ENCODE results near the gene FBXO17. TPM values are rescaled to one million over a fixed set of nuclear protein-coding genes. Genes with fewer than 3 reads are reported as not detected.
"Not testable (repeated sequence)": the region's sequence is repeated elsewhere in the genome, so short reads cannot be mapped to it uniquely, and the experiment has no call there.

Gene FBXO17
- total RNA-seq, 1 donor from 2014 or later, result 13.3 TPM

GRCh38 chr19:38970664-38971532, 4.6 kb downstream of the FBXO17 start:
- Histone ChIP-seq H3K36me3 (no peaks in the 10 kb centered on the region), H3K4me1 (peaks cover 3% of the 10 kb centered on the region), H3K9me3 (no peaks in the 10 kb centered on the region), H3K4me3 (no peak overlapping the region), H3K27me3 (no peaks in the 10 kb centered on the region), H3K27ac (no peak overlapping the region)
- TF ChIP-seq, protein P1, sequence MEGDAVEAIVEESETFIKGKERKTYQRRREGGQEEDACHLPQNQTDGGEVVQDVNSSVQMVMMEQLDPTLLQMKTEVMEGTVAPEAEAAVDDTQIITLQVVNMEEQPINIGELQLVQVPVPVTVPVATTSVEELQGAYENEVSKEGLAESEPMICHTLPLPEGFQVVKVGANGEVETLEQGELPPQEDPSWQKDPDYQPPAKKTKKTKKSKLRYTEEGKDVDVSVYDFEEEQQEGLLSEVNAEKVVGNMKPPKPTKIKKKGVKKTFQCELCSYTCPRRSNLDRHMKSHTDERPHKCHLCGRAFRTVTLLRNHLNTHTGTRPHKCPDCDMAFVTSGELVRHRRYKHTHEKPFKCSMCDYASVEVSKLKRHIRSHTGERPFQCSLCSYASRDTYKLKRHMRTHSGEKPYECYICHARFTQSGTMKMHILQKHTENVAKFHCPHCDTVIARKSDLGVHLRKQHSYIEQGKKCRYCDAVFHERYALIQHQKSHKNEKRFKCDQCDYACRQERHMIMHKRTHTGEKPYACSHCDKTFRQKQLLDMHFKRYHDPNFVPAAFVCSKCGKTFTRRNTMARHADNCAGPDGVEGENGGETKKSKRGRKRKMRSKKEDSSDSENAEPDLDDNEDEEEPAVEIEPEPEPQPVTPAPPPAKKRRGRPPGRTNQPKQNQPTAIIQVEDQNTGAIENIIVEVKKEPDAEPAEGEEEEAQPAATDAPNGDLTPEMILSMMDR (IDR thresholded peaks at IDR 0.05), result no peak
- DNase-seq, result no peak
- no peak for ATAC-seq
- intact Hi-C loops (cut with DNase I), result no loop called here

GRCh38 chr19:38966149-38966548, 9.4 kb downstream of the FBXO17 start:
- intact Hi-C loops (cut with DNase I); H3K27ac ChIP-seq; H3K4me3 ChIP-seq; DNase-seq; ATAC-seq; H3K27me3 ChIP-seq; H3K4me1 ChIP-seq; H3K9me3 ChIP-seq; H3K36me3 ChIP-seq: not testable (repeated sequence)

- intact Hi-C loops (cut with DNase I), result no loop called here
- Histone ChIP-seq H3K4me3 (no peak overlapping the region), H3K27ac (no peak overlapping the region), H3K4me1 (peaks cover 6% of the 10 kb centered on the region), H3K27me3 (no peaks in the 10 kb centered on the region), H3K9me3 (no peaks in the 10 kb centered on the region), H3K36me3 (no peaks in the 10 kb centered on the region)
- TF ChIP-seq, protein P1 (IDR thresholded peaks at IDR 0.05), result no peak
- DNase-seq, result no peak
- ATAC-seq, result no peak
These were observed 10.8 kb downstream of the FBXO17 start for GRCh38 chr19:38964738-38965137.

GRCh38 chr19:38959618-38960017, 15.9 kb downstream of the FBXO17 start:
- H3K9me3 ChIP-seq, result no peaks in the 10 kb centered on the region
- no peaks in the 10 kb centered on the region for H3K27me3 ChIP-seq
- H3K36me3 ChIP-seq, result no peaks in the 10 kb centered on the region
- no peak overlapping the region for H3K27ac ChIP-seq
- no peak overlapping the region for H3K4me3 ChIP-seq
- ATAC-seq (no peak), DNase-seq (no peak)
- intact Hi-C loops (cut with DNase I), result no loop called here
- H3K4me1 ChIP-seq, result peaks cover 6% of the 10 kb centered on the region
- TF ChIP-seq, protein P1 (IDR thresholded peaks at IDR 0.05), result no peak

GRCh38 chr19:38958301-38958700, 17.2 kb downstream of the FBXO17 start:
- intact Hi-C loops (cut with DNase I), result no loop called here
- ATAC-seq (no peak), DNase-seq (no peak)
- TF ChIP-seq, protein P1 (IDR thresholded peaks at IDR 0.05), result no peak
- no peaks in the 10 kb centered on the region for H3K27me3 ChIP-seq
- H3K9me3 ChIP-seq, result no peaks in the 10 kb centered on the region
- no peak overlapping the region for H3K4me3 ChIP-seq
- H3K27ac ChIP-seq, result no peak overlapping the region
- H3K36me3 ChIP-seq, result no peaks in the 10 kb centered on the region
- peaks cover 6% of the 10 kb centered on the region for H3K4me1 ChIP-seq

GRCh38 chr19:38956264-38956663, 19.3 kb downstream of the FBXO17 start:
- ATAC-seq (no peak), DNase-seq (no peak)
- H3K36me3 ChIP-seq, result no peaks in the 10 kb centered on the region
- no peaks in the 10 kb centered on the region for H3K27me3 ChIP-seq
- no peaks in the 10 kb centered on the region for H3K4me1 ChIP-seq
- intact Hi-C loops (cut with DNase I), result no loop called here
- H3K27ac ChIP-seq, result no peak overlapping the region
- H3K9me3 ChIP-seq, result no peaks in the 10 kb centered on the region
- TF ChIP-seq, protein P1 (IDR thresholded peaks at IDR 0.05), result no peak
- no peak overlapping the region for H3K4me3 ChIP-seq
